GM18868 (cell line): ENCODE measurements around the gene LEO1.
"Not testable (repeated sequence)": the region's sequence is repeated elsewhere in the genome, so short reads cannot be mapped to it uniquely, and the experiment has no call there.

Experiments used
- ATAC-seq: cut with Tn5 transposase; IDR thresholded peaks from one replicate; pipeline ENCODE4 v1.9.1; 2021; ENCODE audit warnings: mild to moderate bottlenecking, moderate library complexity; ENCODE audit not compliant: unreplicated experiment

The LEO1 gene

DNA sequence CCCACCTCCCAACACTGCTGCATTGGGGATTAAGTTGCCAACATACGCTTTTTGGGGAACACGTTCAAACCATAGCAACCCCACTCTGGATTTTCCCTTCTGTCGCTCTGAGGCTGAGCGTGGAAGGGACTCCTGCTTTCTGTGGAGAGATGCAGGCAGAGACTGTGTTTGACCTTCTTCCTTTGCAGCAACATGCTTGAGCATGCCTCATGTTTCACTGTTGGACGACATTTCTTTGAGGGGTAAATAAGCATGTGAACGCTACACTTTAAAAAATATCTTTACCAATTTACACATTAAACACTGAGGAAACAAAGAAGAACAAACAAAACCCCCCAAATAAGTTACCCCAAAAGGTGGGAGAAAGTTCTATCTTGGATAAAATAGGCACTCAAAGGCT, 33.2 kb upstream of the LEO1 start:
- no peak for ATAC-seq

DNA sequence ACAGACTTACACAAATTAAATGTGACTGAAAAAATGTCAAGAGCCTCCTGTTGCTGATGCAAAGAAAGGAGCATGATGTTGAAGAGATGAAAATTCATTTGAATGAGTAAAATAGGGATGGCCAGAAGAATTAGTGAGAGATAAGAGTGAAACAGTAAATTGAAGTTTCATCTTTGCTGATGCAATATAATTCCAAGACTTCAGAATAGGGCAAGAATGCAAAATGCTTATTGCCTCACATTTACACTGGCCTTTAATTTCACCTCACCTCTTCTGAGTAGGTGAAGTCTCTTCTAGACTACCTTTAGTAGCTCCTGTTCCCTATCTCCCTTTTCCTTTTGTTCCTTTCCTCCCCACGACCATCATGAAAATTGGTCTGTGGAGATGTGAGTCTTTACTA, 32.1 kb upstream of the LEO1 start:
- no peak for ATAC-seq

DNA sequence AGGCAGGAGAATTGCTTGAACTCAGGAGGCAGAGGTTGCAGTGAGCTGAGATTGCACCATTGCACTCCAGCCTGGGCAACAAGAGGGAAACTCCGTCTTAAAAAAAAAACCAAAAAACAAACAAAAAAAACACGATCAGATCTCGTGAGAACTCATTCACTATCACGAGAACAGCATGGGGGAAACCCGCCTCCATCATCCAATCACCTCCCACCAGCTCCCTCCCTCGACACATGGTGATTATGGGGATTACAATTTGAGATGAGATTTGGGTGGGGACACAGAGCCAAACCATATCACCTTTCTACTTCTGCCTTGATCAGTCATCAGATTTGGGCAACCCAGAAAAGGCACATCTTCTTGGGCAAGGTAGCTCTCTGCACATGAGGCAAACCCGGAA, 31.5 kb upstream of the LEO1 start:
- not testable (repeated sequence) for ATAC-seq

DNA sequence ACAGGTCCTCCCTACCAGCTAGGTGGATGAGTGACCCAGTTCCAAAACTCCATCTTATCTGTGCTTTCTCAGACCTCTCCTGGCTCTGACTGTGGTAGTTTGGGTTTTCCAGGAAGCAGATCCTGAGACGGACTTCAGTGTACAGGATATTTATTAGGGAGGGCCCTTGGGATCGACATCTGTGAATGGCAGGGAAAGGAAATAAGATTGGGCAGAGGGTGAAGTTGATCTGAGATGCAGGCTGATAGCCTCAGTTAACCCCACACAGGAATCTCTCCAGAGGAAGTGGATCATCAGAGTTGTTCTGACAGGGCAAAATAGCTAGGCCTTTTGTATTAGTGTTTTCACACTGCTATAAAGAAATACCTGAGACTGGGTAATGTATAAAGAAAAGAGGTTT, 30.8 kb upstream of the LEO1 start:
- no peak for ATAC-seq

DNA sequence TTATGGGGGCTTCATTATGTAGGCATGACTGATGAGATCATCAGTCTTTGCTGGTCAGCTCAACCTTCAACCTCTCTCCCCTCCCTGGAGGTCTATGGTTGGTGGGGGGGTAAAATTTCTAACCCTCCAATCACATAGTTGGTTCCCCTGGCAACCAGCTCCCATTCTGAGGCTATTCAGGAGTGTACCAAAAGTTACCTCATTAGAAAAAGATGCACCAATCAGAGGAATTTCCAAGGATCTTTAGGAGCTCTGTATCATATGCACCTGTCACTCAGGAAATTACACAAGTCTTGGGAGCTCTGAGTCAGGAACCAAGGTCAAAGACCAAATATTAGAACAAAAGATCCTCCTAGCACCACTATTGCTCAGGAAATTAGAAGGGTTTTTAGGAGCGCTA, 21.4 kb upstream of the LEO1 start:
- ATAC-seq: no peak

DNA sequence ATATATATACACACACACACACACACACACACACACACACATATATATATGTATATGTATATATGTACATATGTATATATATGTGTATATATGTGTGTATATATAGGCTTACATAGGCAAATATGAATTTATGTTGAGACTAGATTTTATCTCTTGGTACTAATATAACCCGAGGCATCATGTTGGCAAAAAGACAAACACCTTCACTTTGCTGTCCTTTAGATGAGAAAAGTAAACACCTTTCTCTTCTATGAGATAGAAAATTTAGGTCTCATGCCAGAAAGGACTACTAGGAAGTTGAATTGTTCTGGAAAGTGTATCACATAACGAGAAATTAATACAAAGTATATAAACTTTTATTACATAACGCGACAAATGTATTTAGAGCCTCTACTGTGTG, 19.6 kb upstream of the LEO1 start:
- ATAC-seq: no peak

DNA sequence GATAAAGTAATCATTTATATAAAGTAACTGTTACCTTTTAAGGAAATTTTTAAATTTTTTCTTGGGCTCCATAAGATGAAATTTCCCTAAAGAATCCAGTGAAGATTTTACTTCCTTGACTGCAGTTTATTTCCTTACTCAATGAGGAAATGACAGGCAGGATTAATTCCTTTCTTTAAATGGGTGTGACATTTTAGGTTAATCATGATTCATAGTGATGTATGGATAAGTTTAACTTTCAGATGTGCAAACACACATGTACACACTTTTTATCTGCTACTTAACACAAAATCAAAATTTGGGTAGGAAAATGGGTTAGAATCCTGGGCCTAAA, 11.2 kb upstream of the LEO1 start:
- no peak for ATAC-seq

DNA sequence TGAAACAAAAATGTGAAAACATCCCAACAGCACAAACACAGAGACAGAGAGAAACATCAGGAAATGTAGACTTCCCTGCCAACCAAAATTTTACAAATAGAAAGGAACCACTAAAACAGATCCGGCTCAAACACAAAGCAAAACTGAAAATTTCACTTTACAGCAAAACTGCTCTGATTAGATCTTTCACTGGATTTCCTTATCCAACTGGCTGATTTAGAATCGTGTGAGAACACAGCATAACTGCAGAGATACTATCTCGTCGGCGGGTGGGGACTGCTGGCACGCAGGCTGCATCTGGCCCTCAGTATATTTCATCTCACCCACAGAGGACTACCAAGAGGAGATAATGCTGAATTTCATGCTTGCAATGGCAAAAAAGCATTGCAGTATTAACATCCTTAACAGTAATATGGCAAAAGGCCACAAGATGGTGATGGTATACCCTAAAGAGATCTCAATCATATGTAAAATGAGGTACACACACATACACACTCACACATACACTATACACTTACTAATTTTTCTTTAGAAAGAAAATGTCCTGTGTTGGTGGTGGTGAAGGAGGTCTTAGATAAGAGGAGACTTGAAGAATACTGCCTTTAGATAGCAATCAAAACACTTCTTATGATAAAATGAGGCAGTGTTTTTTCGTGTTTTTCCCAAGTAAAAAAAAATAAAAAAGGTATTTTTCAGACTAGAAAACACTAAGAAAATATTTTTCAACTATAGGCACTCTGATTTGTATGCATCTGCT, 10.6 kb upstream of the LEO1 start:
- peak; percentile 96 for ATAC-seq

DNA sequence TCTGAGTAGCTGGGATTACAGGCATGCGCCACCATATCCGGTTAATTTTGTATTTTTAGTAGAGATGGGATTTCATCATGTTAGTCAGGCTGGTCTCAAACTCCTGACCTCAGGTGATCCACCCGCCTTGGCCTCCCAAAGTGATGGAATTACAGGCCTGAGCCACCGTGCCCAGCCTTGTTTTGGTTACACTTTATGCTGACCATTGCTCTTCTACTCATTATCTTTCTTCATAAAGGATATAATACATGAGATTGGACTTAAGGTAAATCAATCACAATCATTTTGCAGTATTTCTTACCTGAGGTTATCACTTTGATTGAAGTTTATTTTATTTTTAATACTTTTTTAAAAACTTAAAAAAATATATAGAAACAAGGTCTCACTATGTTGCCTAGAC, 2.2 kb upstream of the LEO1 start:
- ATAC-seq: no peak

DNA sequence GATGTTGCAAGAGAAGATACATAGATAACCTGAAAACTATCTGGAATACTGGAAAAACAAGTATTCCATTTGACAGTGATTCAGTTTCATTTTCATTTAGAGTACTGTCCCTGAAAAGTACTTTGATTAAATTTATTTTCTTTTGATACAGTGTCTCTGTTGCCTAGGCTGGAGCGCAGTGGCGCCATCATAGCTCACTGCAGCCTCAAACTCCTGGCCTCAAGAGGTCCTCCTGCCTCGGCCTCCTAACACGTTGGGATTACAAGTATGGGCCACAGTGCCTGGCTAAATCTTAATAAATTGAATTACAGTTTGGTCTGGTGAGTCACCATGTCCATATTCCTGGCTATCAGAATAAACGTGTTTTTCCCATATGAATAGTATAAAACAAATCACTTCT, 1.6 kb upstream of the LEO1 start:
- ATAC-seq: no peak

DNA sequence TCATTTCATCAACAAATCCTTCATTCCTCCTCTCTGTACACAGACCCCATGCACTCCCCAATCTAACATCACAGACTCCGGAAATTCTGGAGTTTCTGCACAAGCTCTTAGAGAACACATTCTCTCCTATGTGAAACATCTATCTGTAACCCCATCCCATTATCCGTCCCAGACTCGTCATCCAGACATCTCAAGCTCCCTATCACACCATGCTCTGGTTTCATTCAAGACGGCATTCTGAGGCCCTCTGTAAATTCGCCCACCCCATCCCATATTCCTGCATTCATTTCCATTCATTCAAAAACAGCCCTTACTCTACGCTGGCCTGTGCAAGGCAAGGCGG, 575 bp downstream of the LEO1 start:
- peak; percentile 17 for ATAC-seq

DNA sequence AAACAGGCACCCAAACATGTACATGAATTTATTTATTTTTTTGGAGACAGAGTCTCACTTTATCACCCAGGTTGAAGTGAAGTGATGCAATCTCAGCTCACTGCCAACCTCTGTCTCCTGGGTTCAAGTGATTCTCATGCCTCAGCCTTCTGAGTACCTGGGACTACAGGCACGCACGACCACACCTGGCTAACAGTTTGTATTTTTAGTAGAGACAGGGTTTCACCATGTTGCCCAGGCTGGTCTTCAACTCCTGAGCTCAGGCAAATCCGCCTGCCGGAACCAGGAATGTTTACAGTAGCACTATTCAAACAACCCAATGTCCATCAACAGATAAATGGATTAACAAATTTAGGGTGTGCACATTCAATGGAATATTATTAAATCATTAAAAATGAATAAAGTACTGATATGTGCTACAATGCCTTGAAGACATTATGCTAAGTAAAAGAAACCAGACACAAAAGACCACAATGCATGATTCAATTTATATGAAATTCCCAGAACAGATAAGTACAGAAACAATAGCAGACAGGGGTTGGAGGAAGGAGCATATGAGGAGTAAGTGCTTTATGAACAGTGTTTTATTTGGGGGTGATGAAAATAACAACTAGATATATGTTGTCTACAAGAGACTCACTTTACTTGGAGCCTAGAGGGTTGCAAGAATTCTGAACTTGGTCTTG, 1.3 kb downstream of the LEO1 start:
- no peak for ATAC-seq

DNA sequence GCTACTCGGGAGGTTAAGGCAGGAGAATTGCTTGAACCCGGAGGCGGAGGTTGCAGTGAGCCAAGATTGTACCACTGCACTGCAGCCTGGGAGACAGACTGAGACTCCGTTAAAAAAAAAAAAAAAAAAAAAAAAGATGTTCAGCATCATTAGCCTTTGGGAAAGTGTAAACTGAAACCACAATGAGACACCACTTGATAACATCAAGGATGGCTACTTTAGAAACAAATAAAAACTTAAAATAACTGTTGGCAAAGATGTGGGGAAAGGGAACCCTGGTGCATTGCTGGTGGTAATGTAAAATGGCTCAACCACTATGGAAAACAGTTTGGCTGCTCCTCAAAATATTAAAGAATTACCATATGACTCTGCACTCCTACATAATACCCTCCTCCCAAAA, 1.9 kb downstream of the LEO1 start:
- no peak for ATAC-seq

DNA sequence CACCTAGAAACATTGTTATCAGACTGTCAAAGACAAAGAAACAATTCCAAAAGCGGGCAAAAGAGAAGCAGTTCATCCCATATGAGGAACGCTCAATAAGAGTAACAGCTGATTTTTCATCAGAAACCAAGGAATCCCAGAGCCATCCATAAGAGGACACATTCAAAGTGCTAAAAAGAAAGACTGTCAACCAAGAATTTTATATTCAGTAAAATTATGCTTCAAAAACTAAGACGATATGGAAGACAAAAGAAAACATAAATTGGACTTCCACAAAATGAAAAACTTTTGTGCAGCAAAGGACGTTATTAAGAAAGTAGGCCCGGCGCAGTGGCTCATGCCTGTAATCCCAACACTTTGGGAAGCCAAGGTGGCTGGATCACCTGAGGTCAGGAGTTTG, 4.0 kb downstream of the LEO1 start:
- ATAC-seq: no peak

DNA sequence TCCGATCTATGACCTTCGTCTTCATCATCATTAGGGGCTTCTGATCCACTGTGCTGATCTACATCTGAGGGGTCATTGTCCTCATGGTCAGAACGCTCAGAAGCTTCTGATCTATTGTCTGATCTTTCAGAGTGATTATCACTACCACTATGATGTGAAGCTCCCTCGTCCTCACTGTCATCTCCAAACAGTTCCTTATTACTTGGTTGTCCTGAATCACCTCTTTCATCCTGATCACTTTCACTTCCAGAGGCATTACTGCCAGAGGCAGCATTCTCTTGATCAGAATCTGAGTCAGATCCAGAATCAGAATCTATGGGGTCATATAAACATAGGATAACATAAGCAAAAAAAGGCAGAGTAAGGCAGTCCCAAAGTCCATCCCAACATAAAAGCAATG, 5.4 kb downstream of the LEO1 start:
- no peak for ATAC-seq

DNA sequence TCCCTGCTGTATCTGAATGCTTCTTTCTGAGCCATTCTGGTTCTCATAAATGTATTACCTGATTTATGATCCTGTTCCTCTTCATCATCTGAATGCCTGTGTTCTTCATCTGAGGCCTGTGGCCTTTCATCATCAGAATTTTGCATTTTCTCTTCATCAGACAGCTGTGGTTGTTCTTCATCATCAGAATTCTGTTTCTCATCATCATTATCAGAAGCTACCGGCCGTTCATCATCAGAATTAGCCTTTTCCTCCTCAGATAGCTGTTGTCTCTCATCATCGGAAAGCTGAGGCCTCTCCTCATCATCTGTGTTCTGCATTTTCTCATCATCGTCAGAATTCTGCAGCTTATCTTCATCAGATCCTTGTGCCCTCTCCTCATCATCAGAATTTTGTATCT, 5.9 kb downstream of the LEO1 start:
- ATAC-seq: no peak

DNA sequence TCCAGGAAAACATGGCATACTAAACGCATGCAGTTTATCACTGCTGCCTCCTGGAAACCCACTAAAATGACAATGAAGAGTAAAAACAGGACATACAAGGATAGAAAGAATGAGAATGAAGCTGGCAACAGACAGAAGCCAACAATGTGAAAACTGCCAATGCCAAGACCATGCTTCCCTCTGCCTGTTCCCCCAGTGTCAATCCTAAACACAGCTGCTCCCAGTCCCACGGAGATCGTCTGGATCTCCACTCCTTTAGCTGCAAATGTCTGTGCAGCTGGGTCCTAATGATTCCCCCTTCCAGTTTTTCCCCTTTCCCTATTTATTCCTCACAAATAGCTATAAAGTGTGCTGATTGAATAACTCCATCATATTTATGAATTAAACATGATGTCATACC, 16.1 kb downstream of the LEO1 start:
- no peak for ATAC-seq

DNA sequence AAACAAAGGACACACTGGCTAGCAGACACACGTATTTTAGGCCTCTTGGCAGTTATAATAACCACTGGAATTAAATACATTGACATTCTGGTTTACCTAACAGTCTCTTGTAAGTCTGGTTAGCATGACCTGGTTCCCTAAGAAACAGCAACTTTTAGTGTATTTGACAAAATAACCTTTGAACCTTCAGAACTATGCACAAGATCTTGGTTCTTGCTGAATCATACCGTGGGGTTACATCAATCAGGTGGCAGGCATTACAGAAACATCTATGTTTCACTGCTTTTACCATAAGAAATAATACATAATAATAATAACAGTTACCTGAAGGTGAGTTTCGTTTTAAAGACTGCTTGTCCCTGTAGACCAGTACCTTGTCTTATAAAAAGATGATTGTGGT, 18.8 kb downstream of the LEO1 start:
- ATAC-seq: no peak

DNA sequence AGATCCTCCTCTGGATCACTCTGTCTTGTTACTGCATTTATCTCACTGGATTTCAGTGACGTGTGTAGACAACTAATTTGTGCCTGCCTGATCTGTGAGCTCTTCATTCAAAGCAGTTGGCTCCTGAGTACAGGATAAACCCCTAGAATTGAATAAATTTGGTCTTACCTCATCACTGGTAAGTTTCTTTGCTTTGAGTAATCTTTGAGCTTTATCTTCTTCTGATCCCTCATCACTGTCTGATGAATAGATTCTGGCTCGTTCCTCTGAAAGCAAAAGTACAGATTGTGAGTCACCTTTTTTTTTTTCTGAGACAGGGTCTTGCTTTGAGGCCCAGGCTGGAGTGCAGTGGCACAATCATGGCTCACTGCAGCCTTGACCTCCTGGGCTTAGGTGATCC, 24.5 kb downstream of the LEO1 start:
- ATAC-seq: no peak

DNA sequence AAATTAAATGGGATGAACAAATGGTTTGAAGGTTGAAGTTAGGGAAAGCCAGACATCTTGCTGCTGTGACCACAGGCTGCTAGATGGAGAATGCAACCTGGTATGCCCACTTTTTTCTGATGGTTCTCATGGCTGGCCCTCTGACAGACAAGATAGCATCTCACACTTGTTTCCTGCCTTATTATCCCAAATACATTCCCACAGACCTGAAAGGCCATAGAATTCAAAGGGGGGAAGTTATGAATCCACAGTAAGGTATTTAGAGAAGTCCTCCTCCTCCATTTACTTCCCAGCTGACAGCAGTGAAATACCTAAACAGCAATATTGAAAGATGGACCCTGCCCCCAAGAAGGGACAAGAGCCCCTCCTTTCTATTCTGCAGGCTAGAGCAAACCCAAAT, 32.4 kb downstream of the LEO1 start:
- ATAC-seq: no peak

DNA sequence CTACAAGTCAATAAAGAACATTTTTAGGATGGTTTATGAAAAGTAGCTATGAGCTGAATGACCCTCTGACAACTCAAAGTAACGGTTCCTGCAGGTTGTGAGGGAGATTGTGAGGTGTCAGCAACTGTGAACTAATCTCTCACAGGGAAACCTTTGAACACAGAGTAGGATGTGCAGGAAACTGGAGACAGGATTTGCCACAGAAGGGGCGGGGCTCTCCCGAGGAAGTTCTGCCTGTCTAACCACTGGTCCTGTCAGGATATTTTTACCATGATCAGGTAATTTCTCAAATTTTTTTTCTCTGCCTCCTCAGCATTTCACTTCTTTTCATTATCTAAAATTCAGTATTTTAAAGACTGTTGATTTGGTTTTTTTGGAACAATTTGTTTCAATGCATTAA, 33.3 kb downstream of the LEO1 start:
- ATAC-seq: no peak

DNA sequence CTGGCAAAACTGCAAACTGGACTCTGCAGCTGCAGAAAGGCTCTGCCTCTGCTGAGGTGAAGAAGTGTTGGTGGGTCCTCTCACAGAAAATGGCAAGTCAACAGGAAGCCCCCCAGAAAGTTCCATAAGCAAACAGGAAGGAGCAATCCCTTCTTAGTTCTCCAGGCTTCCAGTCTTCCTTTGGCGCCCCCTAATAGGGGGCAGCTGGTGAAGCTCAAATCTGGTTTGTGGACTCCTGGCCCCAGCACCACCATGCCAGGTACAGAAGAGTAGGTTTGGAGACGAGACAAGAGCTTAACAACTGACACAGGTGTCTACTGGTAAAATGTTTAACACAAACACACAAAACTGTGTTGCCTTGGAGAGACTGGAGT, 35.5 kb downstream of the LEO1 start:
- ATAC-seq: no peak

DNA sequence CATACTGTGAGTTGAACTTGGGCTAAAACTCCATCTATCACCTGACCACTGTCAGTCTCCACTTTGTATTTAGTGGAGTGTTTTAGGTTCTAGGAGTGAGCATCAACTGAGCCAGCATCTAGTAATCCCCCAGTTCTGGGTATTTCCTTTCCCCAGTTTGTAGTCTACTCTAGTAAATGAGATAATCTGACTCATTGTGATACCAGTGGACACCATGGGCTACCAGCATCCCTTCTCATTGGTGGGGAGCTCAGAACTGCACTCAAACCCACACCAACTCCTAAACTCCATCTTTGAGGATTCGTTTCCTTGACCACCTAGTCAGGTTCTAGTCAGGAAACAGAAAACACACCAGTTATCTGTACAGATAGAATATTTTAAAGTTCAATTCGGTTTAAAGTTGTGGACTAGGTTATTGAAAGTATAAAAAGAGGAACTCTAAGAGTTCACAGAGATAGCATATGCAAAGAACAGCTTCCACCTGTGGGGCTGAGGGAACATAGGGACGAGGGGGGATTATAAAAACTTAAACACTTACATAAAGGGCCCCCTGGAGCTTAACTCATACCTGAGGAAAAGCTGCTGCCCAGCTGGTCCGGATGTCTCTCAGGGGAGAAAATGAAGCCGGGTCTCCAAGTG, 36.0 kb downstream of the LEO1 start:
- ATAC-seq: peak; percentile 99
